Lower lobe of right lung (tissue), 2 donors: ENCODE results near the gene STARD9. TPM values are rescaled to one million over a fixed set of nuclear protein-coding genes. Genes with fewer than 3 reads are reported as not detected.

Experiments
- ATAC-seq, 2 donors: fragments of 200-7000 bp; cut with Tn5 transposase; one replicate each; pipeline ENCODE4 v1.9.1; 2020 to 2022; ENCODE audit warnings: mild to moderate bottlenecking in 2 of 2, moderate library complexity in 2 of 2
- DNase-seq: peaks from one replicate; pipeline ENCODE4 v3.0.0-alpha.2; 2020
- H3K27ac ChIP-seq: fragments of 200-600 bp; one replicate; pipeline ENCODE4 v1.8.0; 2022
- H3K27me3 ChIP-seq: fragments of 200-600 bp; one replicate; pipeline ENCODE4 v1.8.0; 2022; ENCODE audit warnings: low read depth
- H3K36me3 ChIP-seq: fragments of 200-600 bp; one replicate; pipeline ENCODE4 v1.8.0; 2022; ENCODE audit warnings: mild to moderate bottlenecking
- H3K4me1 ChIP-seq: fragments of 200-600 bp; one replicate; pipeline ENCODE4 v1.8.0; 2022
- H3K4me3 ChIP-seq: fragments of 200-600 bp; one replicate; pipeline ENCODE4 v1.8.0; 2022; ENCODE audit warnings: mild to moderate bottlenecking
- H3K9me3 ChIP-seq: fragments of 200-600 bp; one replicate; pipeline ENCODE4 v1.8.0; 2022
- intact Hi-C: fragments of 100-400 bp; cut with DNase I; formaldehyde crosslinking; loops from one replicate; pipeline ENCODE4 v1.11.0; 2022
- total RNA-seq: library from RNA; stranded (reverse); fragmentation: NEBNext Ultra II Directional; extraction: Animal tissue kit (Norgen Biotek cat#: 25700); gene quantifications from one replicate; pipeline ENCODE4 v1.2.1, GENCODE V29; 2021
- TF ChIP-seq, protein P1 (sequence below): fragments of 200-600 bp; IDR thresholded peaks from one replicate; pipeline ENCODE4 v1.8.0; 2022; ENCODE audit warnings: antibody characterized with exemption, mild to moderate bottlenecking
- donor health status: DM: no; HTN: yes; CAD: no; lungs with severe emphysema.

Gene STARD9
- total RNA-seq, 1 donor from 2014 or later = 21.9 TPM

DNA sequence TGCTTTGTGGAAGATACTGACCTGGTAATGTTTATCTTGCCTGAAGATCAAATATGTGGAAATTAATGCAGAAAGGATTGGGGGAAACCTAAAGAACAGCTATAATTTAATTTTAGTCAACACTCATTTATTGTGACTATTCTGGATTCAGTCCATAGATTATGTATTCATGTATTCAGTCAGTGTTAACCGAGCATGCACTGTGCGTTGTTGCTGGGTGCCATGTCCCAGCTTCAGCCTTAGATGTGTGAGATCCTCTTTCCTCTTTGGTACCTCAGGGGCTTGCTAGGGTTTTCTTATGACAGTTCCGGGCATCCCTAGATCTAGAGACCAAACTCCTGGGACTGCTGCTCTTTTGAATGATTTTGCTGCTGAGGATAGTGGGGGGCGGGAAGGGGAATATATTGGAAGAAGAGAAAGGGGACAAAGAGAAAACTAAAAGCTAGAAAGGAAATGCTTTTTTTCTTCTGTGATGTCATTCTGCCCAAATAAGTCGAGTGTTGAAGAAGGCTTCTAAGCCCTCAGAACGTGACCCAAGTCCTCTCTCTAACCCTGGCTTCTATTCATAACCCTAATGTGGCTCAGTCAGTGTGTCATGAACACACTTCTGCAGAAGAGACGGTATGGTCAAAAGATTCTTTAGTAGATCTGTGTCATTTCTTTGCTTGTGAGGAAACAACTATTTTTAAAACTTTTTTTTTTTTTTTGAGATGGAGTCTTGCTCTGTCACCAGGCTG, 33.5 kb downstream of the STARD9 start:
- Histone ChIP-seq H3K9me3 (no peaks in the 10 kb centered on the region), H3K4me3 (no peak overlapping the region), H3K27ac (peak overlapping the region; percentile 12), H3K4me1 (peaks cover 65% of the 10 kb centered on the region), H3K36me3 (no peaks in the 10 kb centered on the region), H3K27me3 (no peaks in the 10 kb centered on the region)
- DNase-seq (no peak), ATAC-seq (no peak)
- TF ChIP-seq, protein P1, sequence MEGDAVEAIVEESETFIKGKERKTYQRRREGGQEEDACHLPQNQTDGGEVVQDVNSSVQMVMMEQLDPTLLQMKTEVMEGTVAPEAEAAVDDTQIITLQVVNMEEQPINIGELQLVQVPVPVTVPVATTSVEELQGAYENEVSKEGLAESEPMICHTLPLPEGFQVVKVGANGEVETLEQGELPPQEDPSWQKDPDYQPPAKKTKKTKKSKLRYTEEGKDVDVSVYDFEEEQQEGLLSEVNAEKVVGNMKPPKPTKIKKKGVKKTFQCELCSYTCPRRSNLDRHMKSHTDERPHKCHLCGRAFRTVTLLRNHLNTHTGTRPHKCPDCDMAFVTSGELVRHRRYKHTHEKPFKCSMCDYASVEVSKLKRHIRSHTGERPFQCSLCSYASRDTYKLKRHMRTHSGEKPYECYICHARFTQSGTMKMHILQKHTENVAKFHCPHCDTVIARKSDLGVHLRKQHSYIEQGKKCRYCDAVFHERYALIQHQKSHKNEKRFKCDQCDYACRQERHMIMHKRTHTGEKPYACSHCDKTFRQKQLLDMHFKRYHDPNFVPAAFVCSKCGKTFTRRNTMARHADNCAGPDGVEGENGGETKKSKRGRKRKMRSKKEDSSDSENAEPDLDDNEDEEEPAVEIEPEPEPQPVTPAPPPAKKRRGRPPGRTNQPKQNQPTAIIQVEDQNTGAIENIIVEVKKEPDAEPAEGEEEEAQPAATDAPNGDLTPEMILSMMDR = no peak
- intact Hi-C loops = no loop called here

DNA sequence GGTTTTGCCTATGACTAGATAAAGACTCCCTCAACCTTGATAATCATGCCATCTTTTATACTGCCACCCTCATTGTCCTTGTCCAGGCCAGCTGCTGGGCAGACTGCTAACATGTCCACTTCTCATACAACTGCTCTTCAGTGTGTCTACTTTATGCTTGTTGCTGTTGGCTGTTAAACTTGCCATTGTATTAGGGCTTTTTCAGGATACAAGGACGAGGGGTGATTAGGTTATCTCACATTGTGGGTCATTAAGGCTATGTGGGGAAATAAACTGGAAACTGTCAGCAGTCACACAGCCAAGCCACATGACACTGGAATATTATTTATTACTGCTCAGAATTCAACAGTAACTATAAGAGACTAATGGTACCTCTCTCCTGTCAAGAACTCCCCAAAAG, 36.1 kb downstream of the STARD9 start:
- TF ChIP-seq, protein P1 = no peak
- no peaks in the 10 kb centered on the region for H3K9me3 ChIP-seq
- intact Hi-C loops = no loop called here
- H3K36me3 ChIP-seq = no peaks in the 10 kb centered on the region
- H3K27ac ChIP-seq = peak overlapping the region; percentile 52
- H3K4me3 ChIP-seq = no peak overlapping the region
- DNase-seq (no peak), ATAC-seq (no peak)
- H3K27me3 ChIP-seq = no peaks in the 10 kb centered on the region
- H3K4me1 ChIP-seq = peaks cover 40% of the 10 kb centered on the region

DNA sequence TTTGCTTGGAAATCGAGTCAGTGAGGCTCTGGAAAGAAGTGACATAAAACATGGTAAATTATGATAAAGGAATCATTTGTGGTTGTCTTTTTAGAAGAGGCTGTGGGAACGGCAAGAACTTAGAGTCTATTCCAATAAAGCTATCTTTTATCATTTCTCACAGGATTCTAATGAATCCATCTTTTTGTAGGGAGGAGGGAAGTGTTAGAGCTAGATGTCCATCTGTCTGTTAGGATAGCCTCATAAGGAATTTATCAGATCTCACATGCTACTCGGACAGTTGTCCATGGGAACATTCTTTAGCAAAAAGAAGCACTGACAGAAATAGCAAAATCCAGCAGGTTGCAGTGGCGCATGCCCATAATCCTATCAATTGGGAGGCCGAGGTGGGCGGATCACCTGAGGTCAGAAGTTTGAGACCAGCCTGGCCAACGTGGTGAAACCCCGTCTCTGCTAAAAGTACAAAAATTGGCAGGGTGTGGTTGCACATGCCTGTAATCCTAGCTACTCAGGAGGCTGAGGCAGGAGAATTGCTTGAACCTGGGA, 37.0 kb downstream of the STARD9 start:
- H3K27ac ChIP-seq = peak overlapping the region; percentile 52

DNA sequence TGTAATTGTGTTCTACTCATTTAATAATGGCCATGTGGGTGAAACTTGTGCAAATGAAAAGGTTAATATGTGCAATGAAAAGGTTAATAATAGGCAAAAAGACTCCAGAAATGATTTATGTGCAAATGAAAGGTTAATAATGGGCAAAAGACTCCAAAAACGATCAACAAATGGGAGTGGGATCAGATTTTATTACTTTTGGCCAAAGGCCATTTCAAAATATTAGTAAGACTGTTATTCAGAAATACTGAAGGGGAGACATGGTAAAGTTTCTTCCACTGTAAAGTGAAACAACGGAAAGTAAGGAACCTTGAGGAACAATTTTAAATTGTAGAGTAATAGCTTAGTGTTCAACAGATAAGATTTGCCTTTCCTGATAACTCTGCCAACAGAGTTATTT, 40.7 kb downstream of the STARD9 start:
- intact Hi-C loops = no loop called here
- no peaks in the 10 kb centered on the region for H3K9me3 ChIP-seq
- TF ChIP-seq, protein P1 = no peak
- no peak overlapping the region for H3K4me3 ChIP-seq
- H3K36me3 ChIP-seq = peaks cover 8% of the 10 kb centered on the region
- no peak for DNase-seq
- ATAC-seq = no peak
- H3K4me1 ChIP-seq = peaks cover 11% of the 10 kb centered on the region
- H3K27ac ChIP-seq = no peak overlapping the region
- H3K27me3 ChIP-seq = no peaks in the 10 kb centered on the region

More for the DNA sequence above, 37.0 kb downstream of the STARD9 start:
- DNase-seq (no peak), ATAC-seq (peak in 1 of 2 donors; percentile 22)
- H3K9me3 ChIP-seq = no peaks in the 10 kb centered on the region
- intact Hi-C loops = no loop called here
- no peak overlapping the region for H3K4me3 ChIP-seq
- no peaks in the 10 kb centered on the region for H3K27me3 ChIP-seq
- peaks cover 32% of the 10 kb centered on the region for H3K4me1 ChIP-seq
- peaks cover 2% of the 10 kb centered on the region for H3K36me3 ChIP-seq
- TF ChIP-seq, protein P1 = no peak

DNA sequence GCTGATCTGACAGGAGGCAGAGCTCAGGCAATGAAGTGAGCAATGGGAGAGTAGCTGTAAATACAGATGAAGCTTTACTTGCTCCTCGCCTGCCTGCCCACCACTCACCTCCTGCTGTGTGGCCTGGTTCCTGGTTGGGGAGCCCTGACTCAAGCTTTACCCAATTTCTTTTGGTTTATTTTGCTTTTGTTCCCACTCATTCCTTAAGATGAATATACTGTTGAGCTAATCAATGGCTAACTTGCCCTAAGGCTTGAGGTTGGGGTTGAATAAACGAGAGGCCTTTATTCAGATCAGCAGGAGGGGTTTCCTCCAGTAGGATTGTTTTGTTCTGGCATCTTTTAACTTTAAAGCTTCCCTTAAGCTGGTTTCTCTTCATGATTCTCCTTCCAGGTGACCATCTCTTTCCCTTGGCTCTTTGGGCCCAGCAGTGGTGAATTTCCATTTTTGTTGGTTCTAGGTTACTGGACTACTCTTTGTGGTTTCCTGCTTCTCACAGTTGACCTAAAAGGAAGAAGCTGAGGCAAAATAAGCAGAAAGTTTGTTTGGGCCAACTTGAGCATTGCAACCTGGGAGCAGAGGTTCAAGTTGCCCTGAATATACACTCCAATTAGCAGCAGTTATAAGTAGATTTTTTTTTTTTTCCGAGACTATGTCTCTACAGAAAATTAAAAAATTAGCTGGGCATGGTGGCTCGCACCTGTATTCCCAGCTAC, 44.4 kb downstream of the STARD9 start:
- Histone ChIP-seq H3K4me1 (no peaks in the 10 kb centered on the region), H3K27ac (no peak overlapping the region), H3K27me3 (no peaks in the 10 kb centered on the region), H3K9me3 (no peaks in the 10 kb centered on the region), H3K36me3 (peaks cover 8% of the 10 kb centered on the region), H3K4me3 (no peak overlapping the region)
- no peak for ATAC-seq
- intact Hi-C loops = no loop called here
- no peak for DNase-seq
- TF ChIP-seq, protein P1 = no peak
